NCI-H2227 treated with DMSO at 0.1 percent for 48 hours (cell line): ENCODE measurements around the gene KRTAP12-4.
"Not testable (repeated sequence)": the region's sequence is repeated elsewhere in the genome, so short reads cannot be mapped to it uniquely, and the experiment has no call there.

Experiments used
- DNase-seq: peaks from one replicate; lab custom pipeline; 2025; lab: John Stamatoyannopoulos, UW

The KRTAP12-4 gene

GRCh38 chr21:44654576-44655175, at the start of gene KRTAP12-4:
Gene KRTAP12-4 (minus strand): TSS chr21:44654659. CDS start chr21:44654614, 45 bp downstream.
- DNase-seq: no peak

GRCh38 chr21:44703731-44704635, 49.5 kb upstream of the KRTAP12-4 start:
- DNase-seq: no peak

- DNase-seq: no peak
Observed at GRCh38 chr21:44702973-44703730, 48.7 kb upstream of the KRTAP12-4 start.

- no peak for DNase-seq
Observed at GRCh38 chr21:44702111-44702972, 47.9 kb upstream of the KRTAP12-4 start.

- DNase-seq: no peak
Observed at GRCh38 chr21:44701541-44701940, 47.1 kb upstream of the KRTAP12-4 start.

GRCh38 chr21:44701023-44701400, 46.6 kb upstream of the KRTAP12-4 start:
- no peak for DNase-seq

GRCh38 chr21:44700101-44701022, 45.9 kb upstream of the KRTAP12-4 start:
- no peak for DNase-seq

GRCh38 chr21:44699502-44700001, 45.1 kb upstream of the KRTAP12-4 start:
- DNase-seq: no peak

- DNase-seq: no peak
Observed at GRCh38 chr21:44697811-44698734, 43.6 kb upstream of the KRTAP12-4 start.

GRCh38 chr21:44697172-44697810, 42.8 kb upstream of the KRTAP12-4 start, which contains the start of gene KRTAP10-12:
Gene KRTAP10-12 (plus strand): TSS chr21:44697172. CDS start chr21:44697202, 30 bp downstream.
- not testable (repeated sequence) for DNase-seq

- DNase-seq: no peak
Observed at GRCh38 chr21:44696572-44696971, 42.1 kb upstream of the KRTAP12-4 start.

GRCh38 chr21:44695641-44696040, 41.2 kb upstream of the KRTAP12-4 start:
- no peak for DNase-seq

- DNase-seq: no peak
Observed at GRCh38 chr21:44695184-44695583, 40.7 kb upstream of the KRTAP12-4 start.

GRCh38 chr21:44694776-44695175, 40.3 kb upstream of the KRTAP12-4 start:
- DNase-seq: no peak

GRCh38 chr21:44692798-44693512, 38.5 kb upstream of the KRTAP12-4 start:
- no peak for DNase-seq

- DNase-seq: no peak
Observed at GRCh38 chr21:44691686-44692085, 37.2 kb upstream of the KRTAP12-4 start.

GRCh38 chr21:44689740-44690139, 35.3 kb upstream of the KRTAP12-4 start:
- not testable (repeated sequence) for DNase-seq

GRCh38 chr21:44687671-44688070, 33.2 kb upstream of the KRTAP12-4 start:
- no peak for DNase-seq
